HG02798 (cell line): Measurements from ENCODE around the gene COLQ.
"Not testable (repeated sequence)": the region's sequence is repeated elsewhere in the genome, so short reads cannot be mapped to it uniquely, and the experiment has no call there.

Experiments used
- ATAC-seq: cut with Tn5 transposase; IDR thresholded peaks from one replicate; pipeline ENCODE4 v1.9.1; 2021; ENCODE audit warnings: mild to moderate bottlenecking; ENCODE audit not compliant: unreplicated experiment, poor library complexity

The COLQ gene

DNA sequence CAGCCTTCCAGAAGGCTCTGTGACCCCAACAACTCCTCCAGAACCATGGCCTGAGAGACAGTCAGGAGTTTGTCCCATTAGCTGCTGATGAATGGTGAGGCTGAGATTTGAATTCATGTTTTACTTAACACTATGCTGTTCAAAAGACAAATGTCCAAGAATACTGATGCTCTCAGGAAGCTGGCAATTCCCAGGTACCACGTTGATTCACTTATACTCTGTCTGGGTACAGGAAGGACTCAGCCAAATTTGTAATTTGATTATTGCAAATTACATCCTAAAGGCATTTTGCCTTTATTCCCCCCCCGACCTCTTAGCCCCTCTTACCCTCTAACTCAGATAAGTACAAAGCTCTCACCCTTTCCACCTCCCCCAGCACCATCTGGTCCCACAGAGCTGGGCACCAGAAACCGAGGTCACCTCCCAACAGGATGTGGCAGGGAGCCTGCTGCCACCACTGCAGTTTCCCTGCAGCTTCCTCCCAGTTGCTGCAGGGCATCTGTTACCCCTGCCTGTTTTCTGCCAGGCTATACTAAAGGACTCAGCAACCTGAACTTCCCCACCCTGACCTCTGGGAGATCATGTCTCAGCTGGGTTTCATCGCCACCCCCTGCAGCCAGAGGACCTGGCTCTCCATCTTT, 60.5 kb downstream of the COLQ start:
- ATAC-seq, result no peak

GRCh38 chr3:15458212-15458780, 63.2 kb downstream of the COLQ start:
- no peak for ATAC-seq

- ATAC-seq, result not testable (repeated sequence)
Measured at GRCh38 chr3:15456915-15457314, 64.6 kb downstream of the COLQ start.

DNA sequence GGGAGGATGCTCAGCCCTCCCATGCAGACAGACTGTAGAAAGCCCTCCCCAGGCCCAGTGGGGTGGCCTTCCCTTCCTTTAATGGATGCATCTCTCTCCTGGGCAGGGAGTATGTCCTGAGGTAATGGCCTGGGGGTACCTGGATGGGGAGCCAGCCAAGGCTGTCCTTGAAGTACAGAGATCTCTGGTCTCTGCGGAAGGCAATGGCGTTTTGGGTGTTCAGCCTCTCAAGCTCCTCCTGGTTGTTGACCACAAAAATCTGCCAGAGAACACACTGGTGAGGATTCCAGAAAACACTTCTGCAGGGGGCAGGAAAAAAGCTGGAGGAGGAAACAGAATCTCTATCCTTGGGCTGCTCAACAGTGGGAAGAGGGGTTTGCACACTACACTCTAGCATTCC, 65.2 kb downstream of the COLQ start:
- no peak for ATAC-seq

- no peak for ATAC-seq
Measured at GRCh38 chr3:15455756-15456155, 65.8 kb downstream of the COLQ start.

DNA sequence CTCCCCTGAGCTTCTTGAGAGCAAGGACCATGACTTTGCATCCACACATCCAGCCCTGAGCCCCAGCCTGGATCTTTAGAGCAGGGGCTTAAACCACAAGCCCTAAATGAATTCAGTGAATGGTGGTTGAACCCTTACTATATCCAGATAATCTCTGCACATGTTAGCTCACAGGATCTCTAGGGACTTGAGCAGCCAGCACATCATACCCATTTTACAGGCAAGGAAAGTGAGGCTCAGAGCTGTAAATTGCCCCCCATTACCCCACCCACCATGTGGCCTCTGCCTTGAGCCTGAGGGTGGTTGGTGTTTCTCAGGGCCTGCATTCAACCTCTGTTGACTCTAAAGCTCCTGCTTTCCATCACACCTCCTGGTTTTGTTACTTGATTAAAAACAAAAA, 66.5 kb downstream of the COLQ start:
- ATAC-seq, result no peak

GRCh38 chr3:15453991-15454625, 67.4 kb downstream of the COLQ start:
- no peak for ATAC-seq

DNA sequence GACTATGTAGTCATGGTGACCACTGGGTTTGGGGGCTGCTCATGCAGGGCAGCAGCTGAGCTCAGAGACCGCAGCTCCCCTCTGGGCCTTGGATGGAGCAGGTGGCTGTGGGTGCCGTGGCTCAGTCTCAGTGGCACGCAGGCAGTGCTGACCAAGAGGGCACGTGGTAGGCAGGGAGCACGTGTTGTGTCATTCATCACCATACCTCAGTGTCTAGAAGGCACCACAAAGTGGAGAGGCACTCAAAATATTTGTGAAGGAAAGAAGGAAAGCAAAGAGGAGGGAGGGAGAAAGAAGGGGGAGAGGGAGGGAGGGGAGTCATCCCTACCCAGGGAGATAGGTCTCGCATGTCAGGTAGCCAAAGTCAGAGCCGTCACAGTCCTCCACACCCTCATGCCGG, 68.0 kb downstream of the COLQ start:
- ATAC-seq, result no peak

GRCh38 chr3:15452961-15453360, 68.5 kb downstream of the COLQ start:
- ATAC-seq, result no peak

GRCh38 chr3:15452156-15452555, 69.3 kb downstream of the COLQ start:
- ATAC-seq, result no peak

- no peak for ATAC-seq
Measured at GRCh38 chr3:15451216-15452113, 70.0 kb downstream of the COLQ start.

DNA sequence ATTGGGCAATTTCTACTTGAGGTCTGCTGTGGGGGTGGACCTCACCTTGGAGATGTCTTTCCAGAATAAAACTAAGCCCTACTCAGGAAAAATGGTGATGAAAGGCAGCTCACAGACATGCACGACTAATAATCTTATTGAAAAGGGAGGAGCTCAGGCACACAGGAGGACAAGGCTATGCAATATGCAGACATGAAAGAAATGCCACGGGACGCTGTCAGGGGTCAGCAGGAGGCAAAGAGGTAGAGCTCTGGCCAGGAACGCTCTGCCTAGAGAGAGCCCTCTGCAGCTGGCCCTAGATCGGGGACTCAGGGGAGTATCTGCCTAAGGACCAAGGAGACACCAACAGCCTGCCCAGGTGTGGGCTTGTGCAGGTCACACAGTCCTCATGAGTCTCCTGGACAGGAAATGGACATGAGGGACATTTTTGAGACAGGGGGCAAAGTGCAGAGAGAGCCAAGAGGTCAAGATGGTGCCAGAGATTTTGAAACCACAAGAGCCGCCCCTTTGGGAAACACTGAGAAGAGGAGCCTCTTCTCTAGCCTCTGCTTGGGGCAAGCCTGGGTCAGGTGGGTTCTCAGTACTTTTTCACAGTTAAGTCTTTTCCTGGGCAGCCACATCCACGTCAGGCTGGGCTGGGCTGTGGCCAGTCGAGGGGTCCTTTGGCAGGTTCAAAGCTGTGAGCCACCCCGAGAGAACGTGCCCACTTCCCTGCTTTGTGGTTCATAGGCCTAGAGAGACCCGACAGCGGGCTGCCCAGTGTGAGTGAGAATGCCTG, 70.9 kb downstream of the COLQ start:
- ATAC-seq, result no peak

GRCh38 chr3:15449489-15450224, 71.8 kb downstream of the COLQ start:
- no peak for ATAC-seq

DNA sequence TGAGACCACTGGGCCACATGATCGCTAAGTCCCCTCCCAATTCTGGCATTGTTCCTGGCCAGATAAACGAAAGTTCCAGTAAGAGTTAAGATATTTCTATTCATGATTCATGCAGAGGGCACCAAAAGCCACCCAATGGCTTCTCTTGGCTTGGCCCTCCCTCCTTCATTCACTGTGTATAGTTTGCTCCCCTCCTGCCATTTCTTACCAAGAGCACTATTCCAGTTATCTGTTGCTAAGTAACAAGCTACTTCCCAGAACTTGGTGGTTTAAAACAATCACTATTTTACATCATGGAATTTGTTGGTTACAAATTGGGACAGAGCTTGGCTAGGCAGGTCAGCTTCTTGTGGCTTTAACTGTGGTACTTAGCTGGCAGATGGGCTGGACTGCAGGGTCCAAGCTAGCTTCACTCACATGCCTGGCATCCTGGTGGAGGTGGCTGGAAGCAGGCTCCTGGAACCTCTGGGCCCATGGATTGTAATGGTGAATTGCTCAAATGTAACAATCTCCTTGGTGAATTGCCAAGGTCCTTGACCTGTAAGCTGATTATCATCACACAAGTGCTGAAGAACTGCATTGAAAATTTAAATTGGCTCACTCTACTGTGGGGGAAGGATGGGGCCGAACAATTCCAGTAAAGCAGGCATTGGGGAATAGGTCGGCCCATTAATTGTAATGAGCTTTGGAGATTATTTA, 77.5 kb downstream of the COLQ start:
- no peak for ATAC-seq

DNA sequence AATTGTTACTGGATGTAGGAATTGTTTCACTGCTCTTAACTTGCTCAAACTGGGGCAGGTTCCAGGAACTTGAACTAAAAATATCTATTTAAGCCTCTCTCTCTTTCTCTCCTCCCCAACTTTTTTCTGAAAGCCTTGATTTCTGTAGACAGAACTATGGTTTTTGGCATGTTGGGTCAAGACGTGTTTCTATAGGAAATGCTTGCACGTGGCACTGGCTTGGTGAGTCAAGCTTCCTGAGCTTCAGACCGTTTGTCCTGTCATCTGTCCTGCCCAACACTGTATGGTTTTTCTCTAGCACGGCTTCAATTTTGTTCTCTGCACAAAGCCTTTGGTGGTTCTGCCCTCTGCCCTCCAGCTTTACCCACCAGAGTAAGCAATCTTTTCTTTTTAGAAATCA, 80.6 kb downstream of the COLQ start:
- ATAC-seq, result no peak

DNA sequence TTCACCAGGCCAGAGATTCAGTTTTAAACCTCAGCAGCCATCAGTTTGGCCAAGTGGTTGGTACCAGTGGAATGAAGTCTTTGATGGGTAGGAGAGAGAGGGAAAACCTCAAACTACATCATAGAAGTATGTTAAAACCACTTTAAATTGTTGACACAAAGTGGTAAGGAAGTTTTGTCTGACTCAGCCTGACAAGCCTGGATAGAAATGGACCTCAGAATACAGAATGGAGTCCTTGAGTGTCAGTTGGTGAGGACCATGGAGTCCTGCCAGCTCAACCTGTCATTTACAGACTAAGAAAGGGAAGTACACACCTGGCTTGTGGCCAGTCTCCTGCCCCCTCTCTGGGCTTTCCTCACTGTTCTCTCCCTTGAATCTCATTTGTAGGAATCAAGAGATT, 82.0 kb downstream of the COLQ start:
- no peak for ATAC-seq

DNA sequence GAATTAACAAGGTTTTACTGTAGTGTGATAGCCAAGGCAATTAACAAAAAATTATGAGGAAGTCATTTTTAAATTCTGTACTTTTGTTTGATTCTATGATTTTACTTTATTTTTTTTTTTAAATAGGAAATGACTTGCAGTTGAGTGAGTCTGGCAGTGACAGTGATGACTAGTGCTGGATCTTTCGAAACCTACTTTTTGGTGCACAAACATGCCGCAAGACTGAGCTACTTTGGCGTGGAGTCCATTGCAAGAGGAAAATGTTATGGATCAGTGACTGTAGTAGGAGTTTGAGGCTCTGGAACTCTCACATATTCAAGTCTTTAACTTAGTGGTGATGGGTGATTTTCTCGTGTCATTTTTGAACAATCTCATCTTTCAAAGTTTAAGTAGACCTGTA, 82.5 kb downstream of the COLQ start:
- ATAC-seq, result no peak

- no peak for ATAC-seq
Measured at GRCh38 chr3:15436246-15436645, 85.3 kb downstream of the COLQ start.

- no peak for ATAC-seq
Measured at GRCh38 chr3:15434756-15435155, 86.8 kb downstream of the COLQ start.
